HG03139 (cell line): ENCODE measurements around the gene CHD1.
A peak's percentile ranks its signal among the peaks of the same experiment; 100 is the strongest.
"Not testable (repeated sequence)": the region's sequence is repeated elsewhere in the genome, so short reads cannot be mapped to it uniquely, and the experiment has no call there.

Experiments
- ATAC-seq: cut with Tn5 transposase; IDR thresholded peaks from one replicate; pipeline ENCODE4 v1.9.1; 2021; ENCODE audit not compliant: unreplicated experiment

CHD1 gene

DNA sequence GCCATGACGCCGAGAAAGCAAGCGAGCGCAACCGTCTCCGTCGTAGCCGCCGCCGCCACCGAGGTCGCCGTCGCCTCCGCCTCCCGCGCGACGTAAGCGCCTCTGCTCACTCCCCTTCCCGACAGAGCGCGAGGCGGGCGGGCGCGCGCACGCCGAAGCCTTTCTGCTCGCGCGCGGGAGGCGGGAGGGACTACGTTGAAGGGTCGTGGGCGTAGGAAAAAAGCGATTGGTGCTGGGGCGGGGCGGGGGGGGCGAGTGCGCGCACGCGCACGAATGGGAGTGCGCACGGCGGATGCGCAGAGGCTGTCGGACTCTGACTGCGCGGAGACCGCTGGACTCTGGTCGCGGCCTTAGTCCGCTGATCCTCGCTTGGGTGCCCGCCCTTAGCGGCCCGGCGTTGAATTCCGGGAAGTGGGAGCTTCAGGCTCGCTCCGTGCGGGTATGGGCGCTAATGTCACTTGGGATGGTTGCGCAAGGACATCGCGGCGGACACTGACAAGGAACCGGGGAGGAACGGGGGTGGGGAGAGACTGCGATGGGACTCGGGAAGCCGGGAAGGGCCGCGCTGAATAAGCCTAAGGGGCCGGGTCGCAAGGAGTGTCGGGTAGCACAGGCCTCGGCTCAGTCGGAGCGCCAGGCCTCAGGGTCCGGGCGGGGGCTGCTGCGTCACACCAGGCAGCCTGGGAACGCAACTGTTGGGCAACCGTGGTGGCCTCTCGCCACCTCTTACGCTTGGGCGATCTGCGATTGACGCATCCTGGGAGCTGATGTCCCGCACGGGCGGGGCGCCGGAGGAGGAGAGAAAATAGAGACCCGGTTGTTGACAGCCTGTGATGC lies at the start of gene CHD1:
CHD1 (minus strand) TSS at position 135 of the 837 bp plus-strand sequence. CDS start 2,621 bp downstream, outside the sequence.
- ATAC-seq = peak; percentile 51

DNA sequence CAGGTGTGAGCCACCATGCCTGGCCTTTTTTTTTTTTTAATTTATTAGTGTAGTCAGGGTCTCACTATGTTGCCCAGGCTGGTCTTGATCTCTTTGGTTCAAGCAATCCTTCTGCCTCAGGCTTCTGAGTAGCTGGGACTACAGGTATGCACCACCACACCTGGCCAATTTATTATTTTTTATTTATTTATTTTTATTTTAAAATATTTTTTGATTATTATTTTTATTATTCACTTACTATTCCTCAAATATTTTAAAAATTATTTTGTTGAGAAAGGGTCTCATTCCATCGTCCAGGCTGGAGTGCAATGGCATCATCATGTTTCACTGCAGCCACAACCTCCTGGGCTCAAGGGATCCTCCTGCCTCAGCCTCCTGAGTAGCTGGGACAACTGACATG lies 49.7 kb upstream of the CHD1 start:
- no peak for ATAC-seq

DNA sequence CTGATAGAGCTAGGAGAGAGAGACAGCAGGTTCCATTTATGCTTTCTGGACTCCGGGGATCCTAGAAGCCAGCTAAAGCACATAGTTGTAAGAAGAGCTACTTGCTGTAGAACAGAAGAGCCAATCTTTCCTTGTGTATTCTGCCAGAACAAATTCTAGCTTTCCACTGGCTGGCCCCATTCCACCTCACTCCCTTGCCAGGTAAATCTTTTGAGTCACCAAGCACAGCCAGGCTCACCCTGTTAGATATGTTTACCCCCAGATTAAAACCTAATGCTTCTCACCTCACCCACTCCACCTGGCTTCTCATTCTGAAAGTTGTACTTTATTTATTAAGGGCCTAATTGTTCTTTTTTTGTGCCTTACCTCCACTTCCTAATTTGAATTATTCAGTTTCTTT lies 48.9 kb upstream of the CHD1 start:
- ATAC-seq = no peak

DNA sequence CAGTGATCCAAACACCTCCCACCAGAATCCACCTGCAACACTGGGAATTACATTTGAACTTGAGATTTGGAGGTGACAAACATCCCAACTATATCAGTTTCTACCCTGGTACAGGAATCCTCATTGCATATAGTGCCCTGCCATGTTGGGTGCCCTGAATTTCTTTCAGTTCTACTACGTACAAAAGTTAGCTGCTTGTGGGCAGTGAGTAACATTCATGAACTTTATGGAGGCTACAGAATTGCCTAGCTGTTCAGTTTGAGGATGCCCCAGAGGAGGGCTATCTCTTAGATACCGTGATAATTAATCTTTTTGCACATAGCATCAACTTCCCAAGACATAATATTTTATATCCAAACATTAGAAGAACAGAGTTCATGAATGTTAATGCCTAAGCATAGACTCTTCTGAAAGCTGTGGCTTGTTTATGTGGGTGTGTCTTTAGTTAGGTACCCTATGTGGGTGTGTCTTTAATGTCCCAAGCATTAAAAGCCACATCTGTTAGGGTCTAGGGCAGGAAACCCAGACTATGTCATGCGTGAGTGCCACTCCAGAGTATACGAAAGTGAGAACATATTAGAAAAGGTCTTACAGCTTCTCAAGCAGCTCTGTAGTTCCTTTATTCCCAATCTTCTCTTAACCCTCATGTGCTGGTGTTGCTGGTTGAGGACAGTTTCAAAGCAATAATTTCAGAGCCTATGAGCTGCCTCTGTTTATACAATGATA lies 47.0 kb upstream of the CHD1 start:
- ATAC-seq = peak; percentile 93

DNA sequence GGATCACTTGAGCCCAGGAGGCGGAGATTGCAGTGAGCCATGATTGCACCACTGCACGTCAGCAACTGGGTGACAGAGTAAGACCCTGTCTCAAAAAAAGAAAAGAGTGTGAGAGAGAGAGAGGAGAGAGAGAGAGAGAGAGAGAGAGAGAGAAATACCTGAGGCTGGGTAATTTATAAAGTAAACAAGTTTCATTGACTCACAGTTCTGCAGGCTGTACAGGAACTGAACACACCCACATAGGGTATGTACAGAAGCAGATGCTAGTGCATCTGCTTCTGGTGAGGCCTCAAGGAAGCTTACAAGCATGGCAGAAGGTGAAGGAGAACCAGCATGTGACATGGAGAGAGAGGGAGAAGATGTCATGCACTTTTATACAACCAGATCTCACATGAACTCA lies 46.4 kb upstream of the CHD1 start:
- no peak for ATAC-seq

DNA sequence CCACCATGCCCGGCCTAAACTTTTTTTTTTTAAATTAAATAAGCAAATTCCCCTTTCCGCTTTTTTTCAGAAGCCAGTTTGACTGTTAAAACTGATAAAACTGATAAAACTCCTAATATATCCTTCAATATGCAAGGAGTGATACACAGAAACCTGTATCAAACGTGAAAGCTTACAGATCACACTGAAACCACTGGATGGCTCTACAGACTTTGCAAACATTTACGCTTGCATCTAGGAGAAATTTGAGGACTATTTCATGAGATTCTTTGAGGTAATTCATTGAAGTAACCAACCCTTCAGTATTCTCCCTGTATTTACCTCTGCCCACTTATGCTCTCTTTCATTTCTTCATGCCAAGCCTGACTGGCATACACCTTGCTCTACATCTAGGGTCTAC lies 40.6 kb upstream of the CHD1 start:
- no peak for ATAC-seq

DNA sequence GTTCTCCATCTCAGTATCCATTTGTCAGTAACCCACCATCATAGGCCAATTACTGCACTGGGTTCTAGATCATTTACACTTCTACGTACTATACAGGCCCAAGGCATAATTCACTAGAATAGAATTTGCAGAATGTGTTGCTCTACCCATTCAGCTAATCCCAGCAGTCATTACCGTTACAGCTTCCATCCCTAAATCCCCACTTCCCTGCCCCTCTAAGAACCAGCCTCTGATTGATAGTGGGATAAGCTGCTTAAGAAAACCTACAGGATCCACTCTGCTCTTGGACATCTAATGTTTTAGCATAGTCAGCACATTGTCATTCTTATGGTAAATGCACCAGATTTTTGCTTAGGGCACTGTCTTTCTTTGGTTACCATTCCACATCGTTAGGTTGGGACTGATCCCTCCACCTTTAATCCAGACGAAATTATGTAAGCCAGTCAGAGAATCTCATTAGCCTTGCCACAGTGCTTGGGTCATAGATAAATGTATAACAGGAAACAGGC lies 39.3 kb upstream of the CHD1 start:
- no peak for ATAC-seq

DNA sequence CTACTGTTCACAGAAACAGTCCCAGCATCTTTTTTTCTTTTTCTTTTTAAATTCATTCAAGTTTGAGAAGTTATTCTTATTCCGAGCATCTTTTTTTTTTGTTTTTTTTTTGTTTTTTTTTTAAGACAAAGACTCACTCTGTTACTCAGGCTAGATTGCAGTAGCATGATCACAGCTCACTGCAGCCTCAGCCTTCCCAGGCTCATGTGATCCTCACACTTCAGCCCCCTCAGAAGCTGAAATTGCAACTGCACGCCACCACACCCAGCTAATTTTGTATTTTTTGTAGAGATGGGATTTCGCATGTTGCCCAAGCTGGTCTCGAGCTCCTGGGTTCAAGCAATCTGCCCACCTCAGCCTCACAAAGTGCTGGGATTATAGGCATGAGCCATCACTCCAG lies 36.4 kb upstream of the CHD1 start:
- ATAC-seq = no peak

DNA sequence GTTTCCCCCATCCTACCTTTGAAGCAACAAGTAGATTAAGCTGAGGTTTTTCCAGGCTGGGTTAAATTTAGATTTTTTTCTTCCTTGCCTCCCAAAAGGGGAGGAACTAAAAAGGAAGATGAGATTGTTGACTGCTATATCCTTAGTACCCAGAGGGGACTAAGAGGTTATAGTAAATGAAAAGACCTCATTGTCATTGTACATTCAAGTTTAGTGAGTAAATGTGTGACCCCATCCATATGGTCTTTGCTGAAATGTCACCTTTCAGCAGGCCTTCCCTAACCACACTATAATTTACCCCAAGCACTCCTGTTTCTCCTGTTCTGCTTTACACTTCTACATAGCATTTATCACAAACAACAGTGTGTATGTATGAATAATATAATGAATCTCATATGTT lies 35.8 kb upstream of the CHD1 start:
- ATAC-seq = no peak

DNA sequence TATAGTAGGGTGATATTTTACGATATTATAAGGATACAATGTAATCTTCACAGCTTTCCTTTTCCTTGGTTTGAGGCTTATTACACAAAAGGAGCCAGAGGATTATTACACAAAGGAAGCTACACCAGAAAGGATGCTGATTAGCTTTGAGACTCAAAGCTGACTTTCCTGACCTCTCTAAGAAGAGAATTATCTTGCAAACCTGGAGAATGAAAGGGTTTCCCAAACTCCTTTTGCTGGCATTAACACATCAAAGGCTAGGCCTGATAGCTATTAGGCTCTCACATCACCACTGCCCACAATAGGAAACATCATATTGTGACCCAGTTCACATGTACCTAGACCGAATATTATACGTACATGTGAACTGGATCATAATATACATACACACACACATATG lies 34.2 kb upstream of the CHD1 start:
- ATAC-seq = no peak

DNA sequence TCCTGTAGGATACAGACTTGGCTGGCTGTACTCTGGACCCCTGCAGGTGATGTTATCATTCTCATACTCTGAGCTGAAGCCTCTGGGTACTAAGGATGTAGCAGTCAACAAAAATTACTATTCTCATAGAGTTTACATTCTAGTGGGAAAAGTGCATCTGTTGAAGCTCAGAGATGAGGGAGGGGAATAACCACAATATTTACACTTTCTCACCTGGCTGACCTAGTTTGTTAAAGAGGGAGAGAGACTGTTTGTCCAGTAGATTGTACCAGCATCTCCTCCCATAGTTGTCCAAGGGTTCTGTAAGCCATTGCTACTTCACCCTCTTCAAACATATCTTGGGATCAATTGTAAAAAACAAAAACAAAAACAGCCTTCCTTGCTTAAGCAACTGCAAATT lies 33.8 kb upstream of the CHD1 start:
- no peak for ATAC-seq

DNA sequence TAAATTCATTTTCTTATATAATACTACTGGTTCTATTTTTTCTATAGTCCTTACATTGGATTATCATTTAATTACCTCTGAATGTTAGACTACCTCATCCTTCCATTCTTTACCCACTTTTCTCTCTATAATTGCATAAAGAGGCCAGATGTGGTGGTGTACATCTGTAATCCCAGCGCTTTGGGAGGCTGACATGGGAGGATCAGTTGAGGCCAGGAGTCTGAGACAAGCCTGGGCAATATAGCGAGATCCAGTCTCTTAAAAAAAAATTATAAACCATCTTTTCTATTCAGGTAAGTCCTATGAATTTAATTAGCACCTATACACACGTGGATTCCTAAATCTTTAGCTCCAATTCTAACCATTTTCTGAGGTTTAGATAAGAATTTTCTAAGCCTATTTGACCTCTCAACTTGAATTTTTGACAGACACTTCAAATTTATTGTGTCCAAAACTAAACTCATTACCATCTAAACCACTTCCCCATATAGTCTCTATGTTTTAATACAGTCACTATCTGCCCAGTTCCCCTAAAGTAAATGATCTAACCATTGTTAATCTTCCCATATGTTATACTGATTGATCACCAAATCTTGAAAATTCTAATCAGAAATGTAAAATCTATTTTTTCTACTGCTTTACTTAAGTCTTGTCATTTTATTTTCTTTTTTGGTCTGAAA lies 33.0 kb upstream of the CHD1 start:
- ATAC-seq = no peak

DNA sequence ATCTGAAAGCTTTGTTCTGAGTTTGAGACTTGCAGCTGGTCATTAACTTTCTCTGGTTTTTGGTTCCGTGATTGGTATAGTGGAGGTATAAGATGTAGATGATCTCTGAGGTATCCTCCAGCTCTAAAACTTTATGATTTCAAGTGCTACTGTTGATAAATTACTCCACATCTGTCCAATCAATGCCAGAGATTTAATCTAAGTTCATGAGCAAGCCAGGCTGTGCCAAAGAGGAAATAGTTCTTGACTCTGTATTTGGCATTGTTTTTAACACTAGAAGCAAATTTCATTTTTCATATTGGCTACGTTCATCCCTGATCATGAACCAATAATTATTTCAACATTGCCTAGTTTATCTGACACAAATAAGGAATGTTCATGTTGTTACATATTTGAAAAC lies 28.5 kb upstream of the CHD1 start:
- ATAC-seq = no peak

DNA sequence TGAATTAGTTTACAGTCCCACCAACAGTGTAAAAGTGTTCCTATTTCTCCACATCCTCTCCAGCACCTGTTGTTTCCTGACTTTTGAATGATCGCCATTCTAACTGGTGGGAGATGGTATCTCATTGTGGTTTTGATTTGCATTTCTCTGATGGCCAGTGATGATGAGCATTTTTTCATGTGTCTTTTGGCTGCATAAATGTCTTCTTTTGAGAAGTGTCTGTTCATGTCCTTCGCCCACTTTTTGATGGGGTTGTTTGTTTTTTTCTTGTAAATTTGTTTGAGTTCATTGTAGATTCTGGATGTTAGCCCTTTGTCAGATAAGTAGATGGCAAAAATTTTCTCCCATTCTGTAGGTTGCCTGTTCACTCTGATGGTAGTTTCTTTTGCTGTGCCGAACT lies 27.1 kb upstream of the CHD1 start:
- not testable (repeated sequence) for ATAC-seq

DNA sequence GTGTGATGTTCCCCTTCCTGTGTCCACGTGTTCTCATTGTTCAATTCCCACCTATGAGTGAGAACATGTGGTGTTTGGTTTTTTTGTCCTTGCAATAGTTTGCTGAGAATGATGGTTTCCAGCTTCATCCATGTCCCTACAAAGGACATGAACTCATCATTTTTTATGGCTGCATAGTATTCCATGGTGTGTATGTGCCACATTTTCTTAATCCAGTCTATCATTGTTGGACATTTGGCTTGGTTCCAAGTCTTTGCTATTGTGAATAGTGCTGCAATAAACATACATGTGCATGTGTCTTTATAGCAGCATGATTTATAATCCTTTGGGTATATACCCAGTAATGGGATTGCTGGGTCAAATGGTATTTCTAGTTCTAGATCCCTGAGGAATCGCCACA lies 26.7 kb upstream of the CHD1 start:
- ATAC-seq = not testable (repeated sequence)

DNA sequence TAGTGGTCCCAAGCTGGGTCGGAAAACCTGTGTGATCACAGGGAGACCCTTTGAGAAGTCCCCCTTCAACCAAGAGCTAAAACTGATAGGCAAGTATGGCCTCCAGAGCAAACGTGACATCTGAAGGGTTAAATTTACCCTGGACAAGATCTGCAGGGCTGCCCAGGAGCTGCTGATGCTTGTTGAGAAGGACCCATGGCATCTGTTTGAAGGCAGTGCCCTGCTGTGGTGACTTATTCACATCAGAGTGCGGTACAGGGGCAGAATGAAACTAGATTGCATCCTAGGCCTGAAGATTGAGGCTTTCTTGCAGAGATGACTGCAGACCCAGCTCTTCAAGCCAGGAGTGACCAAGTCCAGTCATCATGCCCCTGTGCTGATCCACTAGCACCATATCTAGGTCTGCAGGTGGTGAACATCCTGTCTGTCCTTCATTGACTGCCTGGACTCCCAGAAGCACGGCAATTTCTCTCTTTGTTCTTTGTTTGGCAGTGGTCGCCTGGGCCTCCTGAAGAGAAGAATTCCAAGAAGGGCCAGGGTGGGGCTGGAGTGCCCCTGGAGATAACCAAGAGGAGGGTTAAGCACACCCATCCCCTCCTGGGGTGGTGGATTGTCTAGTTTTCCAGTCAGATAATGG lies 25.7 kb upstream of the CHD1 start:
- ATAC-seq = no peak

DNA sequence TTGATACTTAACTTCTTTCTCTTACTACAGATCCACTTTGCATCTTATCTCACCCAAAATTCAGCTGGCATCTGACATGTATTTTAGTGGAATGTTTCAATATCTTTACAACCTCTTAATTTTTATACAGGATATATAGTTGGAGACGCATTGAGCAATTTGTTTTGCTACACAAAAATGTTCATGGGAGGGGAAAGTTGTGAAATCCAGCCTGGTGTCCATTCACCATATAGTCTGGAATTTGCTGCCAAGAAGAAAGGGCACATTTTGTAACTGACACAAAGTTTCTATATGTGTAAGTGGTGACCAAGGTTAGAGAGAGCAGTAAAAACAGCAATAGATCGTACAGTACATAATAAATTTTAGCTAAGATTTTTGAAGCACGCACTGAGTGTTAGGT lies 14.0 kb upstream of the CHD1 start:
- no peak for ATAC-seq

DNA sequence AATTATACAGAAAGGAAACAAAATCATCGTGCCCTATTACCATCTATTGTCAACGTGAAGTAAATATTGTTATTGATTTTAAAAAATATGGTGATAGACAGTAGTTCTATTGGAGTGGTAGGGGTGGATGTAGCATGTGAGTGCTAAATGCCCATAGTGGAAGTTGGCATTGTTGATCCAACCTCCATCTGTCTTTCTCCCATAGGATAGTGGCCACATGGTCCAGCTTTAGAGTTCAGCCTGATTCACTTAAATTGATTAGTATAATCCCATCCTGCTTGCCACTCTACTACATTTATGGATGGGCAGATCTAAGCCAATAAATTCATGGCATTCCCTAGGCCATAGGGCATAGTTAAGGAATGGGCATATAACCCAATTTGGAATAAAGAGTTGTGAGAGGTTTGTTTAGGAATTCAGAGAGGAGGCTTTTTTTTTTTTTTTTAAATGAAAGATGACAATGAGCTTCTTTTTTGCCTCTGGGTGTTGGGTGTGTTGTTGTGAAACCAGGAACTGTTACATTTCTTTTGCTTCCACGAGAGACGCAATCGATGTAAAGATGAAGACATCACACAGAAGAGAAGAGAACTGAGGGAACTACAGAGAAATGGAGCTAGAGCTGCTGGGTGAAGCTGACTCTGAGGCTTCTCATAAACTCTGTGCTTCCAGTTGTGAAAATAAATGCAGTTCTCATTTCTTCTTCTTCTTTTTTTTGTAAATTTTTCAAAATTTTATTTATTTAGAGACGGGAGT lies 12.5 kb upstream of the CHD1 start:
- ATAC-seq = no peak

DNA sequence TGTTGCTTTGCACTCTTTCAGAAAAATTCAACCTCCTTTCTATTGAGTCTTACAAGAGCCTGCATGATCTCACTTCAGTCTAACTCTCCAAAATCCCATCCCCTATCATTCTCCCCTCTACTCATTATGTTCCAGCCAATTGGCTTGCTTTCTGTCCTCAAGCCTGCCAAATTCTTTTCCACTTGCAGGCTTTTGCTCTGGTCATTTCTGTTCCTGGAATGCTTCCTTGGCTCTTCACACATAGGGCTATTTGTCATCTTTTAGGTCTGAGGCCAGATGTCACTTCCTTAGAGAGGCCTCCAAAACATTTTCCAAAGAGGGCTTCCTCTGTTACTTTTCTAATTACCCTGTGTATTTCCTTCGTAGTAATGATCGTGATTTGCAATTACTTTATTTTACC lies 11.8 kb upstream of the CHD1 start:
- no peak for ATAC-seq

DNA sequence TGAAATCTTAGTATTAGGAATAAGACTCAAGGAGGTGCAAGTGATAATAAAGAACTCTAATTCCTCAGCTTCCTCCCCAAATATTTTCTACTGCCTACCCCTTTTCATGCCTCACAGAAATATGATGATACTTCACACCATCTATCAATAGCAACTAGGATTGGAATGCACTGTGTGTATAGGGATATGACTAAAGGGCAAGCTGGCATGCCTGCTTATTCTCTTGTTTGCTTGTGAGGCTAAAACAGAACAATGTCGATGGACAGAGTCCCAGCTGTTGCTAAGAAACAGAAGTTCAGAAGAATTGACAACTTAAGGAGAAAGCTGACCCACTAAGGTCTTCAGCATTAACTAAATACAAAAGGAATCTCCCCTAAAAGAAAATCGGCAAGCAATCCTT lies 9.7 kb upstream of the CHD1 start:
- ATAC-seq = no peak
